Measurements from ENCODE around the gene VPS33A.

DNA sequence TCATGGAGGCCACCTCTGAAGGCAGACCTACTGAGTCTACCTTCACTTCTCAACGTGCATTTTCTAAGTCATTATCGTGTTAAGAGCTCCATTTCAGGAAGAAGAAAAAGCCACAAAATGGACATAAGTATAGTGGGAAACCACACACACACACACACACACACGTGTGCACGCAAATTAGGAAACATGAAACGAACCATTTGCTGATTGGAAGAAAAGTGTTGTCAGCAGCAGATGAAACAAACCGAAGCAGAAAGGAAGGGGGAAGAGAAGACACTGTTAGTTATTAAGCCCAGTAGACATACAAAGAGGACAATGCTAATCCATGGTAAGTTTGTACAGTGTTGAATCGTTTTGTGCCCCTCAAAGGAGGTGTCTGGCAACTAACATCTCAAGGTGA lies 9.9 kb upstream of the VPS33A start:
- TF ChIP-seq POLR2A (IDR thresholded peaks at IDR 0.05; ENCODE audit: low read depth, low read length), result no peak
- TF ChIP-seq, protein P1, sequence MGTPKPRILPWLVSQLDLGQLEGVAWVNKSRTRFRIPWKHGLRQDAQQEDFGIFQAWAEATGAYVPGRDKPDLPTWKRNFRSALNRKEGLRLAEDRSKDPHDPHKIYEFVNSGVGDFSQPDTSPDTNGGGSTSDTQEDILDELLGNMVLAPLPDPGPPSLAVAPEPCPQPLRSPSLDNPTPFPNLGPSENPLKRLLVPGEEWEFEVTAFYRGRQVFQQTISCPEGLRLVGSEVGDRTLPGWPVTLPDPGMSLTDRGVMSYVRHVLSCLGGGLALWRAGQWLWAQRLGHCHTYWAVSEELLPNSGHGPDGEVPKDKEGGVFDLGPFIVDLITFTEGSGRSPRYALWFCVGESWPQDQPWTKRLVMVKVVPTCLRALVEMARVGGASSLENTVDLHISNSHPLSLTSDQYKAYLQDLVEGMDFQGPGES (IDR thresholded peaks at IDR 0.05), result no peak
- TF ChIP-seq POLR2AphosphoS5 (IDR thresholded peaks at IDR 0.05; ENCODE audit: low read length), result no peak
- no peak for TF ChIP-seq JUNB (IDR thresholded peaks at IDR 0.05)
- TF ChIP-seq ZSCAN29 (IDR thresholded peaks at IDR 0.05), result no peak
- no peak for TF ChIP-seq CEBPB (IDR thresholded peaks at IDR 0.05; ENCODE audit: borderline replicate concordance in 1 of 2, low read depth in 2 of 2, low read length in 2 of 2)
- no peak for TF ChIP-seq EGR1 (IDR thresholded peaks at IDR 0.05; ENCODE audit: borderline replicate concordance in 1 of 2, low read depth in 2 of 2, low read length in 2 of 2)
- no peak for TF ChIP-seq HDAC2 (IDR thresholded peaks at IDR 0.05)
- TF ChIP-seq, protein P2, sequence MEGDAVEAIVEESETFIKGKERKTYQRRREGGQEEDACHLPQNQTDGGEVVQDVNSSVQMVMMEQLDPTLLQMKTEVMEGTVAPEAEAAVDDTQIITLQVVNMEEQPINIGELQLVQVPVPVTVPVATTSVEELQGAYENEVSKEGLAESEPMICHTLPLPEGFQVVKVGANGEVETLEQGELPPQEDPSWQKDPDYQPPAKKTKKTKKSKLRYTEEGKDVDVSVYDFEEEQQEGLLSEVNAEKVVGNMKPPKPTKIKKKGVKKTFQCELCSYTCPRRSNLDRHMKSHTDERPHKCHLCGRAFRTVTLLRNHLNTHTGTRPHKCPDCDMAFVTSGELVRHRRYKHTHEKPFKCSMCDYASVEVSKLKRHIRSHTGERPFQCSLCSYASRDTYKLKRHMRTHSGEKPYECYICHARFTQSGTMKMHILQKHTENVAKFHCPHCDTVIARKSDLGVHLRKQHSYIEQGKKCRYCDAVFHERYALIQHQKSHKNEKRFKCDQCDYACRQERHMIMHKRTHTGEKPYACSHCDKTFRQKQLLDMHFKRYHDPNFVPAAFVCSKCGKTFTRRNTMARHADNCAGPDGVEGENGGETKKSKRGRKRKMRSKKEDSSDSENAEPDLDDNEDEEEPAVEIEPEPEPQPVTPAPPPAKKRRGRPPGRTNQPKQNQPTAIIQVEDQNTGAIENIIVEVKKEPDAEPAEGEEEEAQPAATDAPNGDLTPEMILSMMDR (IDR thresholded peaks at IDR 0.05 in 2 of 3, conservative IDR thresholded peaks at IDR 0.05 in 1 of 3; ENCODE audit: control insufficient read depth in 2 of 3, extremely low read depth in 1 of 3, insufficient read depth in 1 of 3, low read depth in 3 of 3, low read length in 3 of 3), result no peak
- TF ChIP-seq, protein P3, sequence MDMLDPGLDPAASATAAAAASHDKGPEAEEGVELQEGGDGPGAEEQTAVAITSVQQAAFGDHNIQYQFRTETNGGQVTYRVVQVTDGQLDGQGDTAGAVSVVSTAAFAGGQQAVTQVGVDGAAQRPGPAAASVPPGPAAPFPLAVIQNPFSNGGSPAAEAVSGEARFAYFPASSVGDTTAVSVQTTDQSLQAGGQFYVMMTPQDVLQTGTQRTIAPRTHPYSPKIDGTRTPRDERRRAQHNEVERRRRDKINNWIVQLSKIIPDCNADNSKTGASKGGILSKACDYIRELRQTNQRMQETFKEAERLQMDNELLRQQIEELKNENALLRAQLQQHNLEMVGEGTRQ (IDR thresholded peaks at IDR 0.05; ENCODE audit: borderline replicate concordance, low read depth, low read length), result no peak
- no peak for TF ChIP-seq EP300 (IDR thresholded peaks at IDR 0.05; ENCODE audit: borderline replicate concordance in 1 of 2, control insufficient read depth in 1 of 2, low read depth in 2 of 2, low read length in 2 of 2)
